ENCODE results near the gene ARHGEF4.

The ARHGEF4 gene

GRCh38 chr2:130911996-130912395 is 75.3 kb downstream of the ARHGEF4 start:
- no peak for TF ChIP-seq CTCF (conservative IDR thresholded peaks at IDR 0.05; ENCODE audit: low read length)
- H3K4me3 ChIP-seq (ENCODE audit: low read length): no peak overlapping the region
- DNase-seq (ENCODE audit: low read depth): no peak

GRCh38 chr2:130912471-130912870 is 75.8 kb downstream of the ARHGEF4 start:
- DNase-seq (ENCODE audit: low read depth): no peak
- H3K4me3 ChIP-seq (ENCODE audit: low read length): no peak overlapping the region
- TF ChIP-seq CTCF (conservative IDR thresholded peaks at IDR 0.05; ENCODE audit: low read length): no peak

GRCh38 chr2:130913891-130914290 is 77.2 kb downstream of the ARHGEF4 start:
- no peak overlapping the region for H3K4me3 ChIP-seq (ENCODE audit: low read length)
- no peak for DNase-seq (ENCODE audit: low read depth)
- TF ChIP-seq CTCF (conservative IDR thresholded peaks at IDR 0.05; ENCODE audit: low read length): no peak

GRCh38 chr2:130915149-130915548 is 78.4 kb downstream of the ARHGEF4 start:
- TF ChIP-seq CTCF (conservative IDR thresholded peaks at IDR 0.05; ENCODE audit: low read length): no peak

GRCh38 chr2:130915595-130916437 is 79.1 kb downstream of the ARHGEF4 start:
- no peak for DNase-seq (ENCODE audit: low read depth)
- TF ChIP-seq CTCF (conservative IDR thresholded peaks at IDR 0.05; ENCODE audit: low read length): no peak
- H3K4me3 ChIP-seq (ENCODE audit: low read length): no peak overlapping the region

More at GRCh38 chr2:130915149-130915548, 78.4 kb downstream of the ARHGEF4 start:
- DNase-seq (ENCODE audit: low read depth): no peak
- H3K4me3 ChIP-seq (ENCODE audit: low read length): no peak overlapping the region

- H3K4me3 ChIP-seq (ENCODE audit: low read length): no peak overlapping the region
- TF ChIP-seq CTCF (conservative IDR thresholded peaks at IDR 0.05; ENCODE audit: low read length): no peak
- no peak for DNase-seq (ENCODE audit: low read depth)
Measured at GRCh38 chr2:130916438-130916705, 79.7 kb downstream of the ARHGEF4 start.

- no peak overlapping the region for H3K4me3 ChIP-seq (ENCODE audit: low read length)
- no peak for DNase-seq (ENCODE audit: low read depth)
Measured at GRCh38 chr2:130917006-130917688, 80.4 kb downstream of the ARHGEF4 start.

More at GRCh38 chr2:130917006-130917688, 80.4 kb downstream of the ARHGEF4 start:
- no peak for TF ChIP-seq CTCF (conservative IDR thresholded peaks at IDR 0.05; ENCODE audit: low read length)
